GM18519 (cell line): Measurements from ENCODE around the gene HBB.
A peak's percentile ranks its signal among the peaks of the same experiment; 100 is the strongest.
"Not testable (repeated sequence)": the region's sequence is repeated elsewhere in the genome, so short reads cannot be mapped to it uniquely, and the experiment has no call there.

Experiments
- ATAC-seq: cut with Tn5 transposase; IDR thresholded peaks from one replicate; pipeline ENCODE4 v1.9.1; 2021; ENCODE audit warnings: mild to moderate bottlenecking, moderate library complexity; ENCODE audit not compliant: unreplicated experiment, low FRiP score

Gene HBB

GRCh38 chr11:5248498-5248897, 21.6 kb upstream of the HBB start:
- ATAC-seq, result not testable (repeated sequence)

- ATAC-seq, result no peak
These were observed 20.8 kb upstream of the HBB start for GRCh38 chr11:5247472-5248192.

- ATAC-seq, result no peak
These were observed 20.1 kb upstream of the HBB start for GRCh38 chr11:5246772-5247471.

GRCh38 chr11:5245155-5245554, 18.3 kb upstream of the HBB start:
- no peak for ATAC-seq

DNA sequence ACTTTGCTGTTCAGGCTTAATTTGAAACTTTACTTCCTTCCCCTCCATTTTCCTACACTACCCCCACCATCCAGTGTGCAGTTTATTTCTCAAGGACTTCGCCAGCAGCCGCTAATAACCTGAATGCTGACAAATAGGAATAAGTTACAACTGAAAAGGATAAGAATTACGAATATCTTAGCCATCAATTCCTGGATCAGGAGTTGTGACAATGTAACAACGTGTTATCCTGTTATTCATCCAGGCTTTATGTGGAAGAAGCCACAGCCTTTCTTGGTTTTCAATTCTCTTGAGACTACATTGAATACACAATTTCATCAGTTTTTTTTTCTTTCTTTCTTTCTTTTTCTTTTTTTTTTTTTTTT, 16.9 kb upstream of the HBB start:
- ATAC-seq, result no peak

DNA sequence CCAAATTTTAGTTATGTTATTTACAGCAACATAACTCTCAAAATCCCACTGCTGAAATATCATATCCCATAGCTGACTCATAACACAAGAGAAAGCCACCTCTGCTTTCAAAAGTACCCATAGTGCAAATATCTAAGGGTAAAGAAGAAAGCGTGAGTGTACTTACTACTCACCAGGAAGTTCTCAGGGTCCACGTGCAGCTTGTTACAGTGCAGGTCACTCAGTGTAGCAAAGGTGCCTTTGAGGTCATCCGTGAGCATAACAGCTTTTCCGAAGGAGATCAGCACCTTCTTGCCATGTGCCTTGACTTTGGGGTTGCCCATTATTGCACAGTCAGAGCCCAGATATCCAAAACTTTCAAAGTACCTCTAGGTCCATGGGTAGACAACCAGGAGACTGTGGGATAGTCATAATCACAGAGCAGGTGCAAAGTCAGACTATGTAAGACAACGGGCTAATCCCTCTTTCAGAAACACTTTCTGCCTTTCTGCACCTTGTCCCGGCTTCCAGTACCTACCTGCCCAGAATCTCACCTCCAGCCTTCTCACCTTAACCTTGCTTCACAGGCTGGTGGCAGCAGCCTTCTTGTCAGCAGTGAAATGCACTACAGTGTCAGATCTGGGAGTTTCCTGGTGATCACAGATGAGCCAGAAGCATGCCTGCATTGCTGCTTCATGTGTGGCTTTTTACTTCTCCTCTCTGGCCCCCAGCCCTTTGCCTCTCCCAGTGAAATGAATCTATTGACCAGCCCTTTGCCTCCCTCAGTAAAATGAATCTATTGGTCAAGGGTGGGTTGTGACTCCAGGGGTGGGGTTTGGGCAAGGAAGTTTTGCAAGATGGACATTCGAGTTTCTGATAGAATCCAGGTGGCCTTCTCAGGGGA, 16.3 kb upstream of the HBB start:
- ATAC-seq, result peak; percentile 73

- no peak for ATAC-seq
These were observed 15.3 kb upstream of the HBB start for GRCh38 chr11:5242208-5242607.

DNA sequence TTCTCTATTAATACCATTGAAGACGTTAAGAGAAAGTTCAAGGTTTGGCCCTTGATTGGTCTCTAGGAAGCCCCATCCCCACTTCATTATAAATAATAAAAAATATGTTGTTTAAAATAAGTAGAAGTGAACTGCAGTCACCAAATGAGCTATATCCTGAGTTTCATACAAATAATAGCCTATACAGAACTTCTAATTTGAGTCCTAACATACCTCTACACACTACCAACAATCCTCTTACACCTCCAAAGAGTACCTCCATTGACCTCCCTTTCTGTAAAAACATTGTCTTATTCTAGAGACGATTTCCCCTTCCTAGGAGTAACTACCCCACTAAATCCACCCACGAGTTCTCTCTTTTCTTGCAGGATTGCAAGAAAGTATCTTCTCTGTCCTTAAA, 14.6 kb upstream of the HBB start:
- ATAC-seq, result no peak

DNA sequence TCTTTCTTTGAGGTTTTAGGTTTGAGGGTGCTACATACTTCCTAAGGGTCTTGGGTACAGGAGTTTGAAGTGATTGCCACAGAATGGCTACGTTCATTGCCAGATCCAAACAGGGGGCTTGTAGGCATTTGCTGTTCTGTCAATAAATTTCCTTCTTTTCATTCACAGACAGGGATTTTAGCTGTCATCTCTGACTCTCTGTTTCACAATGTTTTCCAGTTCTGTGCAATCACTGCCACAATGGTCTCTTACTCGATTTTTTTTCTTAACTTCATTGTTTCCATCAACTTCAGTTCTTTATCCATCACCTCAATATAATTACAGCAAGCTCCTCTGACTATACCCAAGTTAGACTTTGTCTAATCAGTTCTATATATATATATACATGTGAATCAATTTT, 13.6 kb upstream of the HBB start:
- ATAC-seq, result no peak

DNA sequence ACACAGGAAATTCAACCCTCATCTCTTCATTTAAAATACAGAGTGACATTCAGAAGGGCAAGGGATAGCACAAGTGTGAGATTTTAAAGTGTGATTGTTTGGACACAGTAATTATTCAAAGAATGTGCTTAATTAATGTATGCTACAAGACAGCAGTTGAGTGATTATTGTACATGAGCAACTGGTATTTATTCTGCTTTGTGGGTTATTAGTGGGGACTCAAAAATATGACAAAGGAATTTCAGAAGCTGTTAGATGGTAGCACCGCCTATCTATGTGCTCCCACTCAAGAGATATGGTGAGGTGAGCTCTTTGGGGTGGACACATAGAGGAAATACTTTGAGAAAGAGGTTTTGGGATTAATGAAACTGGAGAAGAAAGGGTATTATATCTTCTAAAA, 13.2 kb upstream of the HBB start:
- ATAC-seq, result no peak

DNA sequence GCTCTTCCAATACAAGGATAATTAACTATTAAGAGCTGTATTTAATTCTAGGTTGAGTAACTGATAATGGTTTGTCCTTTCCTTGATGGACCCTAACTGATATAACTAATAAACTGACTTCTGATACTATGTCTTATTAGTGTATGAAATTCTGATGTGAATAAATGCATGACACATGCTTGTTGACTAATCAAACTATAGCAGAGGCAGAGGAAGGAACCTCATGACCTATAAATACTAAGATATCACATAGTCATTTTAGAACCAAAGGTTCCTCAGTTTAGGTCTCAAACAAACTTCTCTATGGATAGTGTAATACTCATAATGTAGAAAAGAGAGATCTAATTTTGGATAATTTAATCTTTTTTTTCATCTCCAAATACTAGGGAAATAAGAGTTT, 12.2 kb upstream of the HBB start:
- ATAC-seq, result no peak

DNA sequence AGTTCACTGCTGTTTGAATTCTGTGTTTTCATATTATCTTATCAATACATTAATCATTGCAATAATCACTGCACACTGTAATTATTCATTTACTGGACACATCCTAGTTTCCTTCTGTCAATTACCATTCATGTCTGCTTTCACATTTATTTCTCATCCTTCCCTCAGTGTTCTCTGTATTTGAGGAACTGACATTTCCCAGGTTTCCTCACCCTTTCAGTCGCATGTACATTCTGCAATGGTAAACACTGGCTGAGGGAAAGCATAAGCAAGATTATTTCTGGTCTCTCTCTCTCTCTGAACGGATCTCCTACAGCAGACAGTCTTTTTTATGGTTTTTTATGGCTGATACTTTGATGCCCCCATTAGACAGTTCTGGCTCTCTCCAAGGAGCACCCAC, 11.6 kb upstream of the HBB start:
- ATAC-seq, result no peak

- ATAC-seq, result no peak
These were observed 10.5 kb upstream of the HBB start for GRCh38 chr11:5237420-5237819.

DNA sequence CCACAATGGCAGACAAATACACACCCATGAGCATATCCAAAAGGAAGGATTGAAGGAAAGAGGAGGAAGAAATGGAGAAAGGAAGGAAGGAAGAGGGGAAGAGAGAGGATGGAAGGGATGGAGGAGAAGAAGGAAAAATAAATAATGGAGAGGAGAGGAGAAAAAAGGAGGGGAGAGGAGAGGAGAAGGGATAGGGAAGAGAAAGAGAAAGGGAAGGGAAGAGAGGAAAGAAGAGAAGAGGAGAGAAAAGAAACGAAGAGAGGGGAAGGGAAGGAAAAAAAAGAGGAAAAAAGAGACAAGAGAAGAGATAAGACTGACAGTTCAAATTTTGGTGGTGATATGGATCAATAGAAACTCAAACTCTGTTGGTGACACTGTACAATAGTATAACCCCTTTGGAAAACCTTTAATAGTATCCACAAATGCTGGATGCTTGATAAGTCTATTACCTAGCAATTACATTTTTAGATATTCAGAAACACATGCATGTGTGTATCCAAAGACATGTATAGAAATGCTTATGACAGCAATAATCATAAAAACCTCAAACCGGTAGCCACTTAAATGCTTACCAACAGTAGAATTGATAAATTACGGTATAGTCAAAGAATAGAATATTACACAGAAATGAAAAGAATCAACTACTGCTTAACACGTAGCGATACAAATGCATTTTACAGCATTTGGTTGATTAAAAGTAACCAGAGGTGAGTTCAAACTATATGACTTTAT, 8.7 kb upstream of the HBB start:
- no peak for ATAC-seq

DNA sequence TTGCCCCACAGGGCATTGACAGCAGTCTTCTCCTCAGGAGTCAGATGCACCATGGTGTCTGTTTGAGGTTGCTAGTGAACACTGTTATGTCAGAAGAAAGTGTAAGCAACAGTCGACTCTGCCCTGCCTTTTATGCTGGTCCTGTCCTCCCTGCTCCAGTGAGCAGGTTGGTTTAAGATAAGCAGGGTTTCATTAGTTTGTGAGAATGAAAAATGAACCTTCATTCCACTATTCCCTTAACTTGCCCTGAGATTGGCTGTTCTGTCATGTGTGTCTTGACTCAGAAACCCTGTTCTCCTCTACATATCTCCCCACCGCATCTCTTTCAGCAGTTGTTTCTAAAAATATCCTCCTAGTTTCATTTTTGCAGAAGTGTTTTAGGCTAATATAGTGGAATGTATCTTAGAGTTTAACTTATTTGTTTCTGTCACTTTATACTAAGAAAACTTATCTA, 7.5 kb upstream of the HBB start, which contains the start of gene HBD:
HBD (minus strand) TSS at position 103 of the 454 bp plus-strand sequence; CDS start at position 53, 50 bp downstream.
- ATAC-seq, result peak; percentile 74

GRCh38 chr11:5233307-5233706, 6.4 kb upstream of the HBB start:
- no peak for ATAC-seq

- ATAC-seq, result no peak
These were observed 6.0 kb upstream of the HBB start for GRCh38 chr11:5232821-5233220.

DNA sequence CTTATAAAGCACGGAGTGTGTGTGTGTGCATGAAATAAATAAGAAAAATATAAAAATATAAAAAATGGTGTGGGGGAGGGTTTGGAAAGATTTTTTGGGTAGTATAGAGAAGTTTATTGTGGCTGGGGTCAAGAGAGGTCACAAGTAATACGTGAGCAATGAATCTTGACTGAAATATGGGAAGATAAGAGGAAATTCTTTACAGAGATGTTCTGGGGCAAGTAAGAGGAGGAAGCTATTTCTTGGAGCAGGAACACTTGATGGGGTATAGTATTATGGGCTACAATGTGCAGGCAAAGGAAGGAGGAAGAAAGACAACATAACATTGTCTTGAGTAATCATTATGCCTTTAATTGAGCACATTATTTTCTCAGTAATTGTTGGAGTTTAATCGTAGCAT, 5.3 kb upstream of the HBB start:
- ATAC-seq, result no peak

- no peak for ATAC-seq
These were observed 4.2 kb upstream of the HBB start for GRCh38 chr11:5231111-5231510.

- ATAC-seq, result no peak
These were observed 3.4 kb upstream of the HBB start for GRCh38 chr11:5230266-5230665.

- no peak for ATAC-seq
These were observed 2.9 kb upstream of the HBB start for GRCh38 chr11:5229796-5230195.
